HCT116 (cell line): ENCODE results near the gene OPN5.

ENCODE experiments used
- ATF3 ChIP-seq: IDR thresholded peaks from 2 replicates; pipeline ENCODE4 v1.6.1; 2012
- CEBPB ChIP-seq: IDR thresholded peaks from 2 replicates; pipeline ENCODE4 v1.6.1; 2012; ENCODE audit warnings: low read depth
- CTCF ChIP-seq, 3 experiments: fragments of 200-600 bp in 1 of 3; sonication (generic) in 1 of 3; IDR thresholded peaks in 2 of 3; conservative IDR thresholded peaks in 1 of 3; 2 replicates each; pipeline ENCODE4 v1.5.1; 2012 to 2017; ENCODE audit warnings: low read depth in 2 of 3, low read length in 2 of 3, antibody characterized with exemption in 1 of 3, borderline replicate concordance in 1 of 3, control low read depth in 1 of 3, mild to moderate bottlenecking in 1 of 3, mixed read lengths in 1 of 3, mixed run types in 1 of 3, moderate library complexity in 1 of 3; ENCODE audit not compliant: insufficient read depth in 1 of 3
- ELF1 ChIP-seq: IDR thresholded peaks from 2 replicates; pipeline ENCODE4 v1.6.1; 2012; ENCODE audit warnings: low read depth, borderline replicate concordance
- EZH2 ChIP-seq: fragments of 200-600 bp; sonication (generic); IDR thresholded peaks from 2 replicates; pipeline ENCODE4 v1.6.1; 2017; ENCODE audit warnings: antibody characterized with exemption, mixed run types
- EZH2phosphoT487 ChIP-seq: fragments of 200-600 bp; IDR thresholded peaks from 2 replicates; pipeline ENCODE4 v1.6.1; 2018; ENCODE audit warnings: antibody characterized with exemption, borderline replicate concordance
- JUND ChIP-seq: IDR thresholded peaks from 2 replicates; pipeline ENCODE4 v1.6.1; 2012
- MAX ChIP-seq: IDR thresholded peaks from 2 replicates; pipeline ENCODE4 v1.6.1; 2012
- POLR2A ChIP-seq: IDR thresholded peaks from 2 replicates; pipeline ENCODE4 v1.7.0; 2011; ENCODE audit warnings: borderline replicate concordance; ENCODE audit not compliant: insufficient read depth, insufficient read length; ENCODE audit errors: extremely low read depth
- POLR2AphosphoS5 ChIP-seq: IDR thresholded peaks from 2 replicates; pipeline ENCODE4 v1.6.1; 2011; ENCODE audit warnings: mild to moderate bottlenecking, low read depth, low read length, moderate library complexity
- RAD21 ChIP-seq: IDR thresholded peaks from 2 replicates; pipeline ENCODE4 v1.6.1; 2012; ENCODE audit warnings: low read depth, mild to moderate bottlenecking
- SP1 ChIP-seq: IDR thresholded peaks from 2 replicates; pipeline ENCODE4 v1.6.1; 2012; ENCODE audit warnings: low read depth
- ZFX ChIP-seq: fragments of 450-650 bp; IDR thresholded peaks from 2 replicates; pipeline ENCODE4 v1.6.1; 2017

GRCh38 chr6:47839645-47840044 lies 57.8 kb downstream of the OPN5 start:
- TF ChIP-seq SP1 (no peak), CTCF (IDR thresholded peaks at IDR 0.05 in 2 of 3, conservative IDR thresholded peaks at IDR 0.05 in 1 of 3; ENCODE audit: borderline replicate concordance in 1 of 3, insufficient read depth in 1 of 3, low read depth in 2 of 3, low read length in 2 of 3) (no peak), POLR2AphosphoS5 (no peak), ATF3 (no peak), JUND (no peak), EZH2 (no peak), MAX (no peak), EZH2phosphoT487 (no peak), CEBPB (no peak), POLR2A (no peak), ELF1 (no peak), ZFX (no peak), RAD21 (no peak)
